ENCODE data around the gene PNPLA2. TPM values are rescaled to one million over a fixed set of nuclear protein-coding genes. Genes with fewer than 3 reads are reported as not detected.

PNPLA2 gene
- total RNA-seq, 1 donor from 2014 or later, result 143 TPM

- Histone ChIP-seq H3K4me1 (peaks cover 23% of the 10 kb centered on the region), H3K36me3 (peaks cover 32% of the 10 kb centered on the region), H3K27ac (no peak overlapping the region), H3K9me3 (no peaks in the 10 kb centered on the region), H3K27me3 (no peaks in the 10 kb centered on the region), H3K4me3 (no peak overlapping the region)
- DNase-seq (no peak), ATAC-seq (no peak)
- TF ChIP-seq CTCF (IDR thresholded peaks at IDR 0.05), result no peak
- intact Hi-C loops (cut with DNase I), result no loop called here
Measured at GRCh38 chr11:812390-812789, 6.3 kb upstream of the PNPLA2 start.

GRCh38 chr11:813072-813455, 5.7 kb upstream of the PNPLA2 start:
- no peak for TF ChIP-seq CTCF (IDR thresholded peaks at IDR 0.05)
- DNase-seq, result no peak
- Histone ChIP-seq H3K27me3 (no peaks in the 10 kb centered on the region), H3K4me3 (no peak overlapping the region), H3K4me1 (peaks cover 22% of the 10 kb centered on the region), H3K27ac (no peak overlapping the region), H3K9me3 (no peaks in the 10 kb centered on the region), H3K36me3 (peaks cover 32% of the 10 kb centered on the region)
- intact Hi-C loops (cut with DNase I), result no loop called here
- no peak for ATAC-seq

- Histone ChIP-seq H3K9me3 (no peaks in the 10 kb centered on the region), H3K27me3 (no peaks in the 10 kb centered on the region), H3K4me3 (no peak overlapping the region), H3K36me3 (peaks cover 32% of the 10 kb centered on the region), H3K27ac (no peak overlapping the region), H3K4me1 (peaks cover 17% of the 10 kb centered on the region)
- TF ChIP-seq CTCF (IDR thresholded peaks at IDR 0.05), result no peak
- DNase-seq (no peak), ATAC-seq (no peak)
- intact Hi-C loops (cut with DNase I), result no loop called here
Measured at GRCh38 chr11:813456-814096, 5.1 kb upstream of the PNPLA2 start.

GRCh38 chr11:815675-816432, 2.9 kb upstream of the PNPLA2 start:
- Histone ChIP-seq H3K4me1 (peaks cover 15% of the 10 kb centered on the region), H3K36me3 (peaks cover 32% of the 10 kb centered on the region), H3K4me3 (no peak overlapping the region), H3K27me3 (no peaks in the 10 kb centered on the region), H3K9me3 (no peaks in the 10 kb centered on the region), H3K27ac (no peak overlapping the region)
- no peak for DNase-seq
- TF ChIP-seq CTCF (IDR thresholded peaks at IDR 0.05), result no peak
- no peak for ATAC-seq
- intact Hi-C loops (cut with DNase I), result no loop called here

- H3K27me3 ChIP-seq, result no peaks in the 10 kb centered on the region
- no peak overlapping the region for H3K4me3 ChIP-seq
- DNase-seq, result no peak
- TF ChIP-seq CTCF (IDR thresholded peaks at IDR 0.05), result no peak
- intact Hi-C loops (cut with DNase I), result no loop called here
- peaks cover 15% of the 10 kb centered on the region for H3K4me1 ChIP-seq
- peaks cover 27% of the 10 kb centered on the region for H3K36me3 ChIP-seq
- H3K9me3 ChIP-seq, result no peaks in the 10 kb centered on the region
- ATAC-seq, result no peak
- H3K27ac ChIP-seq, result no peak overlapping the region
Measured at GRCh38 chr11:816433-816779, 2.3 kb upstream of the PNPLA2 start.

Data from upper lobe of right lung (tissue), 1 donor.